ENCODE data around the gene MID1IP1. TPM values are rescaled to one million over a fixed set of nuclear protein-coding genes. Genes with fewer than 3 reads are reported as not detected.

Gene MID1IP1
- total and polyA plus RNA-seq, 10 of the 15 experiments (the other 5 are each of a cell fraction or from before 2014, with no cell fraction given), result 0.21 to 62.2 (median 14.6) TPM

DNA sequence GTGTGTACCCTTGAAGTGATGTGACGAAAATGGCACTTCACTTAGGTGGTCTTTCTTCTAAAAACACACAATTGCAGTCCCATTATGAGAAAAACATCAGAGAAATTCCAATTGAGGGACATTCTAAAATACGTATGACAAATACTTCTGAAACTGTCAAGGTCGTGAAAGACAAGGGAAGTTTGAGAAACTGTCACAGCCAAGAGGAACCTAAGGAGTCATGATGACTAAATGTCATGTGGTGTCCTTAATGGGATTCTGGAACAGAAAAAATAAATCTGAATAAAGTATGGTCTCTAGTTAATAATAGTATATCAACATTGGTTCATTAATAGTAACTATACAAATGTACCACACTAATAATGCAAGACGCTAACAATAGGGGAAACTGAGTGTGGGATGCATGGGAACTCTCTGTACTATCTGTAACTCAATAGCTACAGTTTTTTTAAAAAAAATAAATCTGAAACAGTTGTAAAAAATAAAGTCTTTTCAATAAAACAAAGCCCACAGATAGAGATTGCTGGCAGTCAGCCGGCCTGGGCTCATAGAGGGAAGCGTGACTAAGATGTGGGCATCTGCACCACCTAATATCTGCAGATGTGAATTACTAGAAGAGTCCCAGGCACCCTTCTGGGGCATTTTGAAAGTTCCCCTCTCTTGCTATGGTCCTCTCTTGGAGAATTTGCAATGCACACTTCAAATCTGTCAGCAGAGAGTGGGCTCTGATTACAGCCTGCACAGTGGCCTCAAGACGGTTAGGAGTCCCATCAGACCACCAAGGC is 47.6 kb downstream of the MID1IP1 start:
- H3K4me2 ChIP-seq (ENCODE audit: control insufficient read depth, insufficient read depth), result no peak overlapping the region
- no TSS peak for BruUV-seq (replicated peaks)
- POLR2A ChIA-PET, result no interaction called here
- ATAC-seq (no peak), FAIRE-seq (no peak), DNase-seq (ENCODE audit: low read depth, low spot score) (no peak)
- in situ Hi-C loops (cut with MboI), result no loop called here
- CTCF ChIA-PET, result interaction anchor here (1.1 kb wide), 1 partner anchor 285 kb away, joined by 3 read pairs; no protein-coding TSS in a partner anchor
- no peaks in the 10 kb centered on the region for H3K27me3 ChIP-seq (replicated peaks in 1 of 2; ENCODE audit: control insufficient read depth in 2 of 2, insufficient read depth in 2 of 2, low read length in 1 of 2)
- H2AFZ ChIP-seq (ENCODE audit: control insufficient read depth, low read depth, low read length), result no peak overlapping the region
- no peaks in the 10 kb centered on the region for H4K20me1 ChIP-seq (ENCODE audit: control insufficient read depth, insufficient read depth)
- no peak overlapping the region for H3K4me3 ChIP-seq
- H3K27ac ChIP-seq (ENCODE audit: control insufficient read depth, insufficient read depth), result no peak overlapping the region
- H3K4me1 ChIP-seq (ENCODE audit: control insufficient read depth, insufficient read depth, low read length), result no peaks in the 10 kb centered on the region
- H3K79me2 ChIP-seq (ENCODE audit: control insufficient read depth, insufficient read depth, low read length), result no peaks in the 10 kb centered on the region
- intact Hi-C loops (cut with micrococcal nuclease; ENCODE audit: unreplicated experiment), result no loop called here
- RAD21 ChIA-PET (ENCODE audit: unreplicated experiment), result no interaction called here
- H3K9ac ChIP-seq (ENCODE audit: control insufficient read depth, insufficient read depth, low read length), result no peak overlapping the region
- H3K36me3 ChIP-seq (ENCODE audit: control insufficient read depth in 2 of 2, insufficient read depth in 2 of 2, low read length in 1 of 2), result no peaks in the 10 kb centered on the region
- 59% methylated on average over 7 of the region's 7 CpGs for WGBS (ENCODE audit: insufficient coverage, insufficient replicate concordance, low lambda C conversion rate, missing lambda C conversion rate)
- no peaks in the 10 kb centered on the region for H3K9me3 ChIP-seq (replicated peaks; ENCODE audit: control insufficient read depth, insufficient read depth, low read length)
- SMC1A ChIA-PET (ENCODE audit: uncharacterized antibody, unreplicated experiment), result no interaction called here
- TF ChIP-seq, protein P1, sequence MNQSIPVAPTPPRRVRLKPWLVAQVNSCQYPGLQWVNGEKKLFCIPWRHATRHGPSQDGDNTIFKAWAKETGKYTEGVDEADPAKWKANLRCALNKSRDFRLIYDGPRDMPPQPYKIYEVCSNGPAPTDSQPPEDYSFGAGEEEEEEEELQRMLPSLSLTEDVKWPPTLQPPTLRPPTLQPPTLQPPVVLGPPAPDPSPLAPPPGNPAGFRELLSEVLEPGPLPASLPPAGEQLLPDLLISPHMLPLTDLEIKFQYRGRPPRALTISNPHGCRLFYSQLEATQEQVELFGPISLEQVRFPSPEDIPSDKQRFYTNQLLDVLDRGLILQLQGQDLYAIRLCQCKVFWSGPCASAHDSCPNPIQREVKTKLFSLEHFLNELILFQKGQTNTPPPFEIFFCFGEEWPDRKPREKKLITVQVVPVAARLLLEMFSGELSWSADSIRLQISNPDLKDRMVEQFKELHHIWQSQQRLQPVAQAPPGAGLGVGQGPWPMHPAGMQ (IDR thresholded peaks at IDR 0.05; ENCODE audit: borderline replicate concordance), result no peak
- TF ChIP-seq, protein P2, sequence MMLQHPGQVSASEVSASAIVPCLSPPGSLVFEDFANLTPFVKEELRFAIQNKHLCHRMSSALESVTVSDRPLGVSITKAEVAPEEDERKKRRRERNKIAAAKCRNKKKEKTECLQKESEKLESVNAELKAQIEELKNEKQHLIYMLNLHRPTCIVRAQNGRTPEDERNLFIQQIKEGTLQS (IDR thresholded peaks at IDR 0.05; ENCODE audit: borderline replicate concordance, extremely low read depth, low read depth, low read length), result no peak
- no peak for TF ChIP-seq SMC3 (IDR thresholded peaks at IDR 0.05; ENCODE audit: borderline replicate concordance, low read length)
- TF ChIP-seq ZZZ3 (IDR thresholded peaks at IDR 0.05; ENCODE audit: control insufficient read depth, insufficient read length, low read depth), result no peak
- TF ChIP-seq, protein P3, sequence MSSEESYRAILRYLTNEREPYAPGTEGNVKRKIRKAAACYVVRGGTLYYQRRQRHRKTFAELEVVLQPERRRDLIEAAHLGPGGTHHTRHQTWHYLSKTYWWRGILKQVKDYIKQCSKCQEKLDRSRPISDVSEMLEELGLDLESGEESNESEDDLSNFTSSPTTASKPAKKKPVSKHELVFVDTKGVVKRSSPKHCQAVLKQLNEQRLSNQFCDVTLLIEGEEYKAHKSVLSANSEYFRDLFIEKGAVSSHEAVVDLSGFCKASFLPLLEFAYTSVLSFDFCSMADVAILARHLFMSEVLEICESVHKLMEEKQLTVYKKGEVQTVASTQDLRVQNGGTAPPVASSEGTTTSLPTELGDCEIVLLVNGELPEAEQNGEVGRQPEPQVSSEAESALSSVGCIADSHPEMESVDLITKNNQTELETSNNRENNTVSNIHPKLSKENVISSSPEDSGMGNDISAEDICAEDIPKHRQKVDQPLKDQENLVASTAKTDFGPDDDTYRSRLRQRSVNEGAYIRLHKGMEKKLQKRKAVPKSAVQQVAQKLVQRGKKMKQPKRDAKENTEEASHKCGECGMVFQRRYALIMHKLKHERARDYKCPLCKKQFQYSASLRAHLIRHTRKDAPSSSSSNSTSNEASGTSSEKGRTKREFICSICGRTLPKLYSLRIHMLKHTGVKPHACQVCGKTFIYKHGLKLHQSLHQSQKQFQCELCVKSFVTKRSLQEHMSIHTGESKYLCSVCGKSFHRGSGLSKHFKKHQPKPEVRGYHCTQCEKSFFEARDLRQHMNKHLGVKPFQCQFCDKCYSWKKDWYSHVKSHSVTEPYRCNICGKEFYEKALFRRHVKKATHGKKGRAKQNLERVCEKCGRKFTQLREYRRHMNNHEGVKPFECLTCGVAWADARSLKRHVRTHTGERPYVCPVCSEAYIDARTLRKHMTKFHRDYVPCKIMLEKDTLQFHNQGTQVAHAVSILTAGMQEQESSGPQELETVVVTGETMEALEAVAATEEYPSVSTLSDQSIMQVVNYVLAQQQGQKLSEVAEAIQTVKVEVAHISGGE (CRISPR knock-in tag; IDR thresholded peaks at IDR 0.05), result no peak
- no peak for TF ChIP-seq NR2C2 (IDR thresholded peaks at IDR 0.05; ENCODE audit: borderline replicate concordance, control insufficient read depth, insufficient read length, low read depth)
- no peak for TF ChIP-seq YBX1 (IDR thresholded peaks at IDR 0.05)
- no peak for TF ChIP-seq EZH2 (IDR thresholded peaks at IDR 0.05; ENCODE audit: borderline replicate concordance, control insufficient read depth, low read depth, low read length)
- no peak for TF ChIP-seq ZNF207 (IDR thresholded peaks at IDR 0.05; ENCODE audit: borderline replicate concordance)
- TF ChIP-seq PAX5 (IDR thresholded peaks at IDR 0.05; ENCODE audit: borderline replicate concordance, low read depth, low read length), result no peak
- TF ChIP-seq ZSCAN29 (IDR thresholded peaks at IDR 0.05), result no peak
- TF ChIP-seq HCFC1 (IDR thresholded peaks at IDR 0.05; ENCODE audit: low read length), result no peak
- TF ChIP-seq, protein P4, sequence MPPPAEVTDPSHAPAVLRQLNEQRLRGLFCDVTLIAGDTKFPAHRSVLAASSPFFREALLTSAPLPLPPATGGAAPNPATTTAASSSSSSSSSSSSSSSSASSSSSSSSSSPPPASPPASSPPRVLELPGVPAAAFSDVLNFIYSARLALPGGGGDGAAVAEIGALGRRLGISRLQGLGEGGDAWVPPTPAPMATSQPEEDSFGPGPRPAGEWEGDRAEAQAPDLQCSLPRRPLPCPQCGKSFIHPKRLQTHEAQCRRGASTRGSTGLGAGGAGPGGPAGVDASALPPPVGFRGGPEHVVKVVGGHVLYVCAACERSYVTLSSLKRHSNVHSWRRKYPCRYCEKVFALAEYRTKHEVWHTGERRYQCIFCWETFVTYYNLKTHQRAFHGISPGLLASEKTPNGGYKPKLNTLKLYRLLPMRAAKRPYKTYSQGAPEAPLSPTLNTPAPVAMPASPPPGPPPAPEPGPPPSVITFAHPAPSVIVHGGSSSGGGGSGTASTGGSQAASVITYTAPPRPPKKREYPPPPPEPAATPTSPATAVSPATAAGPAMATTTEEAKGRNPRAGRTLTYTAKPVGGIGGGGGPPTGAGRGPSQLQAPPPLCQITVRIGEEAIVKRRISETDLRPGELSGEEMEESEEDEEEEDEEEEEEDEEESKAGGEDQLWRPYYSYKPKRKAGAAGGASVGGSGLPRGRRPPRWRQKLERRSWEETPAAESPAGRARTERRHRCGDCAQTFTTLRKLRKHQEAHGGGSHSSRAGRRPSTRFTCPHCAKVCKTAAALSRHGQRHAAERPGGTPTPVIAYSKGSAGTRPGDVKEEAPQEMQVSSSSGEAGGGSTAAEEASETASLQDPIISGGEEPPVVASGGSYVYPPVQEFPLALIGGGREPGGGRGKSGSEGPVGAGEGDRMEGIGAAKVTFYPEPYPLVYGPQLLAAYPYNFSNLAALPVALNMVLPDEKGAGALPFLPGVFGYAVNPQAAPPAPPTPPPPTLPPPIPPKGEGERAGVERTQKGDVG (CRISPR knock-in tag; IDR thresholded peaks at IDR 0.05), result no peak
- no peak for TF ChIP-seq RFX5 (IDR thresholded peaks at IDR 0.05; ENCODE audit: low read depth, low read length)
- no peak for TF ChIP-seq HDAC6 (IDR thresholded peaks at IDR 0.05; ENCODE audit: unreplicated experiment)
